ENCODE data around the gene EDA.

- TF ChIP-seq POLR2AphosphoS5 (IDR thresholded peaks at IDR 0.05) (no peak), CTCF (IDR thresholded peaks at IDR 0.05) (no peak), POLR2A (IDR thresholded peaks at IDR 0.05) (no peak)
These were observed 423.0 kb downstream of the EDA start for GRCh38 chrX:70038951-70039350.
